Mesothelial cell of epicardium (in vitro differentiated cells): ENCODE measurements around the gene DMRTC1. TPM values are rescaled to one million over a fixed set of nuclear protein-coding genes. Genes with fewer than 3 reads are reported as not detected.
"Not testable (repeated sequence)": the region's sequence is repeated elsewhere in the genome, so short reads cannot be mapped to it uniquely, and the experiment has no call there.

Experiments
- DNase-seq, 2 experiments: peaks; one replicate each; pipeline ENCODE4 v3.0.0; 2021; ENCODE audit warnings: low spot score in 2 of 2; ENCODE audit not compliant: unreplicated experiment in 2 of 2
- H3K27ac Mint-ChIP-seq: 2 replicates; pipeline ENCODE4 v1.8.0; 2021; ENCODE audit warnings: mixed read lengths
- H3K27me3 Mint-ChIP-seq: 2 replicates; pipeline ENCODE4 v1.8.0; 2021; ENCODE audit warnings: low read depth, mixed read lengths
- H3K36me3 Mint-ChIP-seq: 2 replicates; pipeline ENCODE4 v1.8.0; 2021; ENCODE audit warnings: mixed read lengths
- H3K4me1 Mint-ChIP-seq: 2 replicates; pipeline ENCODE4 v1.8.0; 2021; ENCODE audit warnings: mixed read lengths
- H3K4me3 Mint-ChIP-seq: 2 replicates; pipeline ENCODE4 v1.8.0; 2021; ENCODE audit warnings: mild to moderate bottlenecking, moderate library complexity, mixed read lengths
- H3K9me3 Mint-ChIP-seq: 2 replicates; pipeline ENCODE4 v1.8.0; 2021; ENCODE audit warnings: mixed read lengths
- total RNA-seq: library from RNA; stranded (reverse); gene quantifications from 3 replicates; pipeline ENCODE4 v1.2.1, GENCODE V29; 2021

The DMRTC1 gene
- total RNA-seq, 1 donor from 2014 or later = 0.65 TPM

GRCh38 chrX:72882898-72883297 is 60.7 kb downstream of the DMRTC1 start:
- not testable (repeated sequence) for DNase-seq, H3K27me3 Mint-ChIP-seq, H3K4me3 Mint-ChIP-seq, H3K9me3 Mint-ChIP-seq, H3K4me1 Mint-ChIP-seq, H3K36me3 Mint-ChIP-seq, H3K27ac Mint-ChIP-seq

GRCh38 chrX:72837532-72837931 is 106.1 kb downstream of the DMRTC1 start:
- not testable (repeated sequence) for H3K27ac Mint-ChIP-seq, H3K4me1 Mint-ChIP-seq, DNase-seq, H3K27me3 Mint-ChIP-seq, H3K4me3 Mint-ChIP-seq, H3K9me3 Mint-ChIP-seq, H3K36me3 Mint-ChIP-seq

GRCh38 chrX:72830701-72831100 is 112.9 kb downstream of the DMRTC1 start:
- H3K36me3 Mint-ChIP-seq, H3K4me3 Mint-ChIP-seq, H3K27ac Mint-ChIP-seq, DNase-seq, H3K4me1 Mint-ChIP-seq, H3K27me3 Mint-ChIP-seq, H3K9me3 Mint-ChIP-seq: not testable (repeated sequence)

Other genes starting within 250 kb of the DMRTC1 start
- 12.9 to 13.6 TPM (median 13.0 TPM) in 3 replicates for gene PHKA1, start 229.5 kb downstream of the DMRTC1 start, total RNA-seq
- gene DMRTC1B, start 166.9 kb downstream of the DMRTC1 start, total RNA-seq = 5.7 to 6.1 TPM (median 6.1 TPM) in 3 replicates
- not detected in 3 replicates for gene FAM236B, start 161.2 kb downstream of the DMRTC1 start, total RNA-seq
- gene FAM236D, start 135.6 kb downstream of the DMRTC1 start, total RNA-seq = not detected in 3 replicates
- not detected in 3 replicates for gene FAM236C, start 31.2 kb downstream of the DMRTC1 start, total RNA-seq
- not detected in 3 replicates for gene FAM236A, start 5.6 kb downstream of the DMRTC1 start, total RNA-seq
- gene PABPC1L2B, start 59.1 kb upstream of the DMRTC1 start, total RNA-seq = not detected in 3 replicates
- gene PABPC1L2A, start 135.7 kb upstream of the DMRTC1 start, total RNA-seq = not detected in 3 replicates